HG02571 (cell line): Measurements from ENCODE around the gene ZNF239.
"Not testable (repeated sequence)": the region's sequence is repeated elsewhere in the genome, so short reads cannot be mapped to it uniquely, and the experiment has no call there.

Source experiments
- ATAC-seq: cut with Tn5 transposase; IDR thresholded peaks from one replicate; pipeline ENCODE4 v1.9.1; 2021; ENCODE audit warnings: mild to moderate bottlenecking, moderate library complexity; ENCODE audit not compliant: unreplicated experiment

Gene ZNF239

GRCh38 chr10:43574001-43574892 lies at the start of gene ZNF239:
TSS of gene ZNF239 (minus strand) at chr10:43574616. CDS start at chr10:43558079, 16,537 bp downstream.
- ATAC-seq: peak; percentile 96

DNA sequence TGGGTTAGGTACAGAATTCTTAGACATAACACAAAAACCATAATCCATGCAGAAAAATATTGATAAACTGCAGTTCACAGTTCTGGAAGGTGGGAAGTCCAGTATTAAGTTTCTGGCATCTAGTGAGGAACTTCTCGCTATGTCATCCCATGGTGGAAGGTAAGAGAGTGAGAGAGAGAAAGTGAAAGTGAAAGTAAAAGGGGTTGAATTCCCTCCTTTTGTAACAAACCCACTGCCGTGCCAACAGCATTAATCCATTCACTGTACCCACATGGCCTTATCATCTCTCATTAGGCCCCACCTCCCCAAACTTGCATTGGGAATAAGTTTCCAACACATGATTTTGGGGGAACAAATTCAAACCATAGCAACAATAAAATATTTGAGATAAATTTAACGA lies 48.9 kb upstream of the ZNF239 start:
- ATAC-seq: no peak

- no peak for ATAC-seq
Observed at GRCh38 chr10:43622038-43622437, 47.6 kb upstream of the ZNF239 start.

- no peak for ATAC-seq
Observed at GRCh38 chr10:43619368-43619767, 45.0 kb upstream of the ZNF239 start.

DNA sequence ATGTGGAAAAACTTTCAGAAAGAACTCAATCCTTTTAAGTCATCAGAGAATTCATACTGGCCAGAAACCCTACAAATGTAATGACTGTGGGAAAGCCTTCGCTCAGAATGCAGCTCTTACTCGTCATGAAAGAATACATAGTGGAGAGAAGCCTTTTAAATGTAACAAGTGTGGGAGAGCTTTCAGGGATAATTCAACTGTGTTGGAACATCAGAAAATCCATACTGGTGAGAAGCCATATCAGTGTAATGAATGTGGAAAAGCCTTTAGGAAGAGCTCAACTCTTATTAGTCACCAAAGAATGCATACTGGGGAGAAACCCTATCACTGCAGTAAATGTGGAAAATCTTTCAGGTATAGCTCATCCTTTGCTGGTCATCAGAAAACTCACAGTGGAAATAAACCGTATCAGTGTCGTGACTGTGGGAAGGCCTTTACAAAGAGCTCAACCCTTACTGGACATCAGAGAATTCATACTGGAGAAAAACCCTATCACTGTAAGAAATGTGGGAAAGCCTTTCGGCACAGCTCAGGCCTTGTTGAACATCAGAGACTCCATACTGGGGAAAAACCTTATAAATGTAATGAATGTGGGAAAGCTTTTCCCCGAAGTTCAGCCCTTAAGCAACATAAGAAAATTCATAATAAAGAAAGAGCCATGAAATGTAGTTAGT lies 42.4 kb upstream of the ZNF239 start:
- no peak for ATAC-seq

DNA sequence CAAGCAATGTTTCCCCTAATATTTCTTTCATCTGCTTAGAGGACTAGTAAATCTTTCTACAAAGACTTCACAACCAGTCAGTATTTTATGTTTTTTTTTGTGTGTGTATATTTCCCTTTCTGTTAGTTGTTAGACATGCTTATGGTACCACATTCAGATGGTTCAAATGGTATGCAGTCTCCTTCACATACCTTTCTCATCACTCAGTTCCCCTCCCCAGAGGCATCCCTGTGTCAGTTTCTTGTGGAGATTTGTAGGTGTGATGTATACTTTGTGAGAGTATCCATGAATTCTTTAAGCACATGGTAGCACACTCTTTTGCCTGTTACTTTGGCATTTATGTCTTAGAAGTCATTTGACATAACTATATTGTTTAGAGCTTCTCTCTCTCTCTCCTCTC lies 36.2 kb upstream of the ZNF239 start:
- ATAC-seq: no peak

GRCh38 chr10:43607199-43607573 lies 32.8 kb upstream of the ZNF239 start:
- ATAC-seq: no peak

DNA sequence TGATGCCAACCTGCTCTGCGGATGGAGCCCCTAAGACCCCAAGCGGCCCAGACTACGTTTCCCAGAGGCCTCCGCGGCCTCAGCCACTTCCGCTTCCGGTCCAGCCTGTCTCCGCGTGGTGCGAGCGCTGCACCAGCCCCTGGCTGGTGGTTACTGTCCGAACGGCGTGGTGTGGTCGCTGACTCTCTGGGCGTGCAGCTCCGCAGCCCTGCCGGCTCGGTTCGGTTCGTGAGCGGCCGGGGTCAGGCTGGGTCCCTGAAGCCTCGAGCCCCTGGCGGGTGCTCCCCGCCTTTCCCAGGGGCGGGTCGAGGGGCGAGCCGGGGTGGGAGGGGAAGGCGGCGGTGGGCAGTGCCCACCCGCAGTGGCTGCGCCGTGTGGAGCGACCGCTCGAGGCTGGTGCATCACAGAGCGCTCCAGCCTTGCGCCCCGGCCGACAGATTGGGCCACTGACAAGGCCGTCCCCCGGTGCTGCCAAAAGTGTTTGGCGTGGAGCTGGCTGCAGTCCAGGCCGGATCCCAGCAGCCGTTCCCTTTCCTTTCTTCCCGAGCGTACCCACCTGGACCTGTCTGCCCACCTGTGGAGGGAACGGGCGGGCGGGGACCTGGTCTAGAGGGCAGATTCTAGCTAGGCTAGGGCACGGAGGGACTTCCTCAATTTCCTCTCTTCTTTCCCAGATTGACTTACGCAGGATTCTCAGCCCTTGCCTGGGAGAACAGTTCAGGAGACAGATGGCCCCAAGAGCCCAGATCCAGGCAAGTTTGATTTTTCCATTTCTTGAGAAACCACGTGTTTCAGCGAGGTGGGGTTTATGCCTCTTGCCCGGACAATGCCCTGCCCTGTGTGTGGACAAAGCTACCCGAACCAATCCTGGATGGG lies 32.1 kb upstream of the ZNF239 start, which contains the start of gene ZNF485:
ZNF485 (plus strand) TSS at position 116 of the 876 bp plus-strand sequence; CDS start at position 729, 613 bp downstream.
- ATAC-seq: peak; percentile 100

GRCh38 chr10:43605850-43606322 lies 31.5 kb upstream of the ZNF239 start:
- peak; percentile 13 for ATAC-seq

- not testable (repeated sequence) for ATAC-seq
Observed at GRCh38 chr10:43601576-43601975, 27.2 kb upstream of the ZNF239 start.

DNA sequence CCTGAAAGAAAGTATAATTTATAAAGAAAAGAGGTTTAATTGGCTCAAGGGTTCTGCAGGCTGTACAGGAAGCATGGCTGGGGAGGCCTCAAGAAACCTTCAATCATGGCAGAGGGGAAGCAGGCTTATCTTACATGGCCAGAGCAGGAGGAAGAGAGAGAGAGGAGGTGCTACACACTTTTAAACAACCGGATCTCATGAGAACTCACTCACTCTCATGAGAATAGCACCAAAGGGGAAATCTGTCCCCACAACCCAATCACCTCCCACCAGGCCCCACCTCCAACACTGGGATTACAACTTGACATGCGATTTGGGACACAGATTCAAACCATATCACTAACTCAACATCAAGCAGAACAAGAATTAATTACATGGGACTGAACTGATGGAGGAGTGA lies 24.9 kb upstream of the ZNF239 start:
- no peak for ATAC-seq

GRCh38 chr10:43598446-43598845 lies 24.0 kb upstream of the ZNF239 start:
- no peak for ATAC-seq

DNA sequence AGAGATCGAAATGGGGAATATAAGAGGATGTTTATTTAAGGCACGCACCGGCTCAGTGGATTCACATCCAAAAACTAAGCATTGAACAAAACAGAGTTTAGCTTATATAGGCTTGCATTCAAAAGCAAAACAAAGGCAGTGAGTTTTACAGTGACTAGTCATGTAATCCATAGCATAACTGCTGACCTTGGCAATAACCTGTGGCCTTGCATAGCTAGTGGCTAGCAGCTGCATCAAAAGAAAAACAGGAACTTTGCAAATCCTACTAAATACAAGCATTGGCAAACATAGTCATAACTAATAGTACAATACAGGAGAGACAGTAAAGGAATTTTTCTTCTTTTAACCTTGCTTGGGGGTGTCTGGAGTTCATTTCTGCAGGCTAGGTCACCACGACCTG lies 22.1 kb upstream of the ZNF239 start:
- no peak for ATAC-seq

- ATAC-seq: peak; percentile 61
Observed at GRCh38 chr10:43595739-43596298, 21.4 kb upstream of the ZNF239 start.

GRCh38 chr10:43594944-43595589 lies 20.7 kb upstream of the ZNF239 start:
- ATAC-seq: peak; percentile 90

- ATAC-seq: no peak
Observed at GRCh38 chr10:43591303-43591904, 17.0 kb upstream of the ZNF239 start.

GRCh38 chr10:43586730-43587115 lies 12.3 kb upstream of the ZNF239 start:
- ATAC-seq: not testable (repeated sequence)

DNA sequence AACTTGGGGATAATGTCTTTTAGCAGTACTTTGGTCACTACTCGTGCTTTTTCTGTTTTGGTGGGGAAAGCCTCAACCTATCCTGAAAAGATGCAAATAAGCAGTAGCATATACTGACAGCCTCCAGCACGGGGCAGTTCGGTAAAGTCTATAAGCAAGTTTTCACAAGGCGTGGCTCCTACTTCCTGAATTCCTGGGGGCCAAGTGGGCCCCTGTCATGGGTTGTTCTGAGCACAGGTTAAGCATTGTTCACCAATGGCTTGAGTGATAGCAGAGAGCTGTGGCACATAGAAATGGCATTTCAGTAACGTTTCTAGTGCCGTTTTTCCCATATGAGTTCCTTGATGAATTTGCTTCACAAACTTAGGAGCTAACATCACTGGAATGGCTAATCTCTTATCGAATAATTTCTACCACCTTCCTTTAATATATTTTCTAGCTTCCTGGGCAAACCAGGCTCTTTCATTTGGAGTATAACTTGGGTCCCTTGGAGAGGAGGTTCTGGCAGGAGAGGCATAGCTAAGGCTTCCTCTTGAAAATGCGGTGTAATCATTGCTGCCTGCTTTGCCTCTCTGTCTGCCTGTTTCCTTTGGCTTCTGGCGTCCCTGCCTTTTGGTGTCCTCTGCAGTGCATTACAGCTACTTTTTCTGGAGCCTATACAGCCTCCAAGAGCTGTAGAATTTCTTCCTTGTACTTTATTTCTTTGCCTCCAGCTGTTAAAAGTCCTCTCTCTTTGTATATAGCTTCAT lies 11.7 kb upstream of the ZNF239 start:
- ATAC-seq: no peak

- no peak for ATAC-seq
Observed at GRCh38 chr10:43585046-43585445, 10.6 kb upstream of the ZNF239 start.
